ENCODE data around the gene GPR137. TPM values are rescaled to one million over a fixed set of nuclear protein-coding genes. Genes with fewer than 3 reads are reported as not detected.

GPR137 gene
- total and polyA plus RNA-seq, 9 of the 15 experiments (the other 6 are each of a cell fraction or from before 2014, with no cell fraction given): 0.32 to 26.7 (median 10.7) TPM

GRCh38 chr11:64316672-64317324, 31.1 kb downstream of the GPR137 start (continued):
- TF ChIP-seq, protein P1, sequence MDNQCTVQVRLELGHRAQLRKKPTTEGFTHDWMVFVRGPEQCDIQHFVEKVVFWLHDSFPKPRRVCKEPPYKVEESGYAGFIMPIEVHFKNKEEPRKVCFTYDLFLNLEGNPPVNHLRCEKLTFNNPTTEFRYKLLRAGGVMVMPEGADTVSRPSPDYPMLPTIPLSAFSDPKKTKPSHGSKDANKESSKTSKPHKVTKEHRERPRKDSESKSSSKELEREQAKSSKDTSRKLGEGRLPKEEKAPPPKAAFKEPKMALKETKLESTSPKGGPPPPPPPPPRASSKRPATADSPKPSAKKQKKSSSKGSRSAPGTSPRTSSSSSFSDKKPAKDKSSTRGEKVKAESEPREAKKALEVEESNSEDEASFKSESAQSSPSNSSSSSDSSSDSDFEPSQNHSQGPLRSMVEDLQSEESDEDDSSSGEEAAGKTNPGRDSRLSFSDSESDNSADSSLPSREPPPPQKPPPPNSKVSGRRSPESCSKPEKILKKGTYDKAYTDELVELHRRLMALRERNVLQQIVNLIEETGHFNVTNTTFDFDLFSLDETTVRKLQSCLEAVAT (IDR thresholded peaks at IDR 0.05): 0 out of 4 replicates have a peak, but pooled peaks of 1 of the 2 experiments have one; percentile 60
- TF ChIP-seq SMARCA4 (IDR thresholded peaks at IDR 0.05) (0 out of 2 replicates have a peak, but pooled peaks have one; percentile 19), CBFA2T3 (IDR thresholded peaks at IDR 0.05) (peak; percentile 48), SMAD4 (CRISPR knock-in tag; conservative IDR thresholded peaks at IDR 0.05) (peak; percentile 28; the same call in 1 of the 2 replicates), CSDE1 (IDR thresholded peaks at IDR 0.05) (no peak), C11orf30 (IDR thresholded peaks at IDR 0.05; ENCODE audit: low read depth) (no peak), NFATC3 (IDR thresholded peaks at IDR 0.05) (no peak), POLR2AphosphoS2 (IDR thresholded peaks at IDR 0.05; ENCODE audit: low read length) (peak; percentile 72), RUNX1 (IDR thresholded peaks at IDR 0.05; ENCODE audit: low read depth) (no peak), MAZ (CRISPR knock-in tag; conservative IDR thresholded peaks at IDR 0.05 in 1 of 2, IDR thresholded peaks at IDR 0.05 in 1 of 2) (0 out of 4 replicates have a peak, but pooled peaks of 1 of the 2 experiments have one; percentile 50), TEAD4 (IDR thresholded peaks at IDR 0.05; ENCODE audit: low read length) (peak; percentile 29; the same call in 1 of the 2 replicates), TEAD4 (CRISPR knock-in tag; IDR thresholded peaks at IDR 0.05; ENCODE audit: borderline replicate concordance) (no peak), ETV1 (tag; conservative IDR thresholded peaks at IDR 0.05; ENCODE audit: low read depth) (no peak), ZNF830 (CRISPR knock-in tag; IDR thresholded peaks at IDR 0.05) (0 out of 2 replicates have a peak, but pooled peaks have one; percentile 47), FOXP1 (CRISPR knock-in tag; IDR thresholded peaks at IDR 0.05) (peak; percentile 67; the same call in 1 of the 2 replicates), NELFE (IDR thresholded peaks at IDR 0.05; ENCODE audit: insufficient read depth, insufficient read length) (no peak)
- TF ChIP-seq, protein P2, sequence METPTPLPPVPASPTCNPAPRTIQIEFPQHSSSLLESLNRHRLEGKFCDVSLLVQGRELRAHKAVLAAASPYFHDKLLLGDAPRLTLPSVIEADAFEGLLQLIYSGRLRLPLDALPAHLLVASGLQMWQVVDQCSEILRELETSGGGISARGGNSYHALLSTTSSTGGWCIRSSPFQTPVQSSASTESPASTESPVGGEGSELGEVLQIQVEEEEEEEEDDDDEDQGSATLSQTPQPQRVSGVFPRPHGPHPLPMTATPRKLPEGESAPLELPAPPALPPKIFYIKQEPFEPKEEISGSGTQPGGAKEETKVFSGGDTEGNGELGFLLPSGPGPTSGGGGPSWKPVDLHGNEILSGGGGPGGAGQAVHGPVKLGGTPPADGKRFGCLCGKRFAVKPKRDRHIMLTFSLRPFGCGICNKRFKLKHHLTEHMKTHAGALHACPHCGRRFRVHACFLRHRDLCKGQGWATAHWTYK (CRISPR knock-in tag; IDR thresholded peaks at IDR 0.05): no peak
- TF ChIP-seq, protein P3, sequence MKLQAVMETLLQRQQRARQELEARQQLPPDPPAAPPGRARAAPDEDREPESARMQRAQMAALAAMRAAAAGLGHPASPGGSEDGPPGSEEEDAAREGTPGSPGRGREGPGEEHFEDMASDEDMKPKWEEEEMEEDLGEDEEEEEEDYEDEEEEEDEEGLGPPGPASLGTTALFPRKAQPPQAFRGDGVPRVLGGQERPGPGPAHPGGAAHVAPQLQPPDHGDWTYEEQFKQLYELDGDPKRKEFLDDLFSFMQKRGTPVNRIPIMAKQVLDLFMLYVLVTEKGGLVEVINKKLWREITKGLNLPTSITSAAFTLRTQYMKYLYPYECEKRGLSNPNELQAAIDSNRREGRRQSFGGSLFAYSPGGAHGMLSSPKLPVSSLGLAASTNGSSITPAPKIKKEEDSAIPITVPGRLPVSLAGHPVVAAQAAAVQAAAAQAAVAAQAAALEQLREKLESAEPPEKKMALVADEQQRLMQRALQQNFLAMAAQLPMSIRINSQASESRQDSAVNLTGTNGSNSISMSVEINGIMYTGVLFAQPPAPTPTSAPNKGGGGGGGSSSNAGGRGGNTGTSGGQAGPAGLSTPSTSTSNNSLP (IDR thresholded peaks at IDR 0.05; ENCODE audit: borderline replicate concordance, low read depth, low read length): no peak
- TF ChIP-seq, protein P4, sequence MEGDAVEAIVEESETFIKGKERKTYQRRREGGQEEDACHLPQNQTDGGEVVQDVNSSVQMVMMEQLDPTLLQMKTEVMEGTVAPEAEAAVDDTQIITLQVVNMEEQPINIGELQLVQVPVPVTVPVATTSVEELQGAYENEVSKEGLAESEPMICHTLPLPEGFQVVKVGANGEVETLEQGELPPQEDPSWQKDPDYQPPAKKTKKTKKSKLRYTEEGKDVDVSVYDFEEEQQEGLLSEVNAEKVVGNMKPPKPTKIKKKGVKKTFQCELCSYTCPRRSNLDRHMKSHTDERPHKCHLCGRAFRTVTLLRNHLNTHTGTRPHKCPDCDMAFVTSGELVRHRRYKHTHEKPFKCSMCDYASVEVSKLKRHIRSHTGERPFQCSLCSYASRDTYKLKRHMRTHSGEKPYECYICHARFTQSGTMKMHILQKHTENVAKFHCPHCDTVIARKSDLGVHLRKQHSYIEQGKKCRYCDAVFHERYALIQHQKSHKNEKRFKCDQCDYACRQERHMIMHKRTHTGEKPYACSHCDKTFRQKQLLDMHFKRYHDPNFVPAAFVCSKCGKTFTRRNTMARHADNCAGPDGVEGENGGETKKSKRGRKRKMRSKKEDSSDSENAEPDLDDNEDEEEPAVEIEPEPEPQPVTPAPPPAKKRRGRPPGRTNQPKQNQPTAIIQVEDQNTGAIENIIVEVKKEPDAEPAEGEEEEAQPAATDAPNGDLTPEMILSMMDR (IDR thresholded peaks at IDR 0.05 in 2 of 3, conservative IDR thresholded peaks at IDR 0.05 in 1 of 3; ENCODE audit: insufficient read depth in 2 of 3, low read depth in 1 of 3, low read length in 3 of 3): peak; percentile 29 to 48 (median 38); a peak in 4 of 6 replicates
